Measurements from ENCODE around the gene NOL4L.
"Not testable (repeated sequence)": the region's sequence is repeated elsewhere in the genome, so short reads cannot be mapped to it uniquely, and the experiment has no call there.

NOL4L gene

DNA sequence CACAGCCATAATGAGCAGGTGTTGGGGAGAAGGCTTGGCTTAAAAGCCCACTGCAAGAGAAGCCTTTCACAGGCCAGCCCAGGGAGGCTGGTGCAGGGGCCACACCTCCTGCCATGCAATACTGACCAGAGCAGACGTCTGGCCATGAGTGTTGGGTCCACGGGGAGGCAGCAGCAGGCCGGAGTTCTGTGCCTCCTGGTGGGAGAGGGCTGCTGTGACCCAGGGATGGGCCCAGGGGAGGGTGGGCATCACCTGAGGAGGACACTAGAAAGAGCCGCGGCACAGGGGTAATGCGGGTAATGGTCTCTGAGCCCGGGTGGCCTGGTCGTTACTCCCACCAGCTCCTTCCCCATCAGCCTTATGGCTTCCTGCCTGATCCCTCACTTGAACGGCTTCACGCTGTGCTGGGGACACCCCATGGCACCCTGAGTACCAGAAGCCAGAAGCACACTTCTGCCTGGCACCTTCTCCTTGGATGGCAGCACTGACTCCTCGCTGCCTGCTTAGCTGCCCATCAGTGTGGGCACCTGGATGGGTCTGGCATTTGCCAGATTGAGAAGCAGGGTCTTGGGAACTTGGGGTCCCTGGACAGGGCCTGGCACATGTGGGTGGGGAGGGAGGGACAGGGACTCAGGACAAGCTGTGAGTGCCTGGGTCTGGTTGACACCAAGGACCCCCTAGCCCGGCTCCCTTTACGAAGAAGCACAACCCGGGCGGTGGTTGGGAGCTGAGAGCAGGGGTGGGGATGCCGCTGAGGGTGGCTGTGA is 118.2 kb downstream of the NOL4L start:
- DNase-seq = no peak

DNA sequence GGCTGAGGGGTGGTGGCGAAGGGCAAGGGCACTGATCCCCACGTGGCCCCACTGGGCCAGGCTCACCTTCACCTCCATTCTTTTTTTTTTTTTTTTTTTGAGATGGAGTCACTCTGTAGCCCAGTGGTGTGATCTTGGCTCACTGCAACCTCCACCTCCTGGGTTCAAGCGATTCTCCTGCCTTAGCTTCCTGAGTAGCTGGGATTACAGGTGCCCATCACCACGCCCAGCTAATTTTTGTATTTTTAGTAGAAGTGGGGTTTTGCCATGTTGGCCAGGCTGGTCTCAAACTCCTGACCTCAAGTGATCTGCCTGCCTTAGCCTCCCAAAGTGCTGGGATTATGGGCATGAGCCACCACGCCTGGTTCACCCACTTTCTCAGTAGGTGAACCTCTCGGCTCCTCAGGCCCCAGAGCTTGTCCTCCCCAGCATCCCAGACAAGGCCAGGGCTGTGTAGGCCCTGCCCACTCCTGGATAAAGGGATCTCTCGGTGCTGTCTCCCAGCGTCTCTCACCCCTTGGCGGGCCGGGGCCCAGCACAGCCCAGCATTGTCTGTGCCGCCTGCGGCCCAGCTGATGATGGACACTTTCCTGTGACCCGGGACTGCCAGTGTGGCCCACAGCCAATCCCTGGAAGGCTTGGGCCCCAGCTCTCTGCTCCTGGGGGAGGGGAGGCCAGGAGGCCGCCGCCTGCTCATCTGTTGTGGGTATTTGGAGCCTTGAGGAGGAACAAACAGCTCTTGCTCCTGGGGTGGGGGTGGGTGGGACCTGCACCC is 119.0 kb downstream of the NOL4L start:
- not testable (repeated sequence) for DNase-seq

DNA sequence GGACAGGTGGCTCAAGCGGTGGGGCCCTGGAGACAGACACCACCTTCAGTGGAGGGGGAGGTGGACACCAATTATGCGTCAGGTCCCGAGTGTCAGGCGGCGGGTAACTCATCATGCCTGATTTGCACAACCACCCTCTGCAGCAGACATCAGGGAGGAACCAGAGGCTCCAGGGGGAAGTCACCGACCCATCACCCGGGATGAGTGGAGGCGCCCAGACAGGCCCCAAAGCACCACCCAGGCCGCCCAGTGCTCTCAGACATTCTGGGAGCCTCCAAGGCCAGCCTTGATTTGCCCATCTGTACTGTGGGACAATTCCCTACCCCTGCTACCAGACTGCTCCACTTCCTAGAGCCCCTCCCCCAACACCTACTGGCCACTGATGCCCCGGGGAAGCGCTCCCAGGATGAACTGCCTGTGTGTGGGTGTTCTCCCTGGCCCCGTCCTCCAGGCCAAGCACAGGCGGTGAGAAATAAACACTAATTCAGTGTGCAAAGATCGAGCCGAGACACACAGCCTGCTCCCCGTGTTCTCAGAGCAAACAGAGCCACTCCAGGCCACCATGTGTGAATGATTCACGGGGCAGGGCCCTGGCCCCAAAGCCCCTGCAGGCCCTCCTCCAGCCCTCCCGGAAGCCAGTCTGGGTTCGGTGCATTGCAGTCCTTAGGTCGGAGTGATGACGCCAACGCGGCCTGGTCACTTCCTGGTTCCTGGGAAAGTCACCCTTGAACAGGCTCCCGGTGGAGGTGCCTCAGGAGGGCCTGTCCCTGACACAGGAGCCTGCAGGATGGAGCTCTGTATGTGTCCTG is 119.8 kb downstream of the NOL4L start:
- no peak for DNase-seq

DNA sequence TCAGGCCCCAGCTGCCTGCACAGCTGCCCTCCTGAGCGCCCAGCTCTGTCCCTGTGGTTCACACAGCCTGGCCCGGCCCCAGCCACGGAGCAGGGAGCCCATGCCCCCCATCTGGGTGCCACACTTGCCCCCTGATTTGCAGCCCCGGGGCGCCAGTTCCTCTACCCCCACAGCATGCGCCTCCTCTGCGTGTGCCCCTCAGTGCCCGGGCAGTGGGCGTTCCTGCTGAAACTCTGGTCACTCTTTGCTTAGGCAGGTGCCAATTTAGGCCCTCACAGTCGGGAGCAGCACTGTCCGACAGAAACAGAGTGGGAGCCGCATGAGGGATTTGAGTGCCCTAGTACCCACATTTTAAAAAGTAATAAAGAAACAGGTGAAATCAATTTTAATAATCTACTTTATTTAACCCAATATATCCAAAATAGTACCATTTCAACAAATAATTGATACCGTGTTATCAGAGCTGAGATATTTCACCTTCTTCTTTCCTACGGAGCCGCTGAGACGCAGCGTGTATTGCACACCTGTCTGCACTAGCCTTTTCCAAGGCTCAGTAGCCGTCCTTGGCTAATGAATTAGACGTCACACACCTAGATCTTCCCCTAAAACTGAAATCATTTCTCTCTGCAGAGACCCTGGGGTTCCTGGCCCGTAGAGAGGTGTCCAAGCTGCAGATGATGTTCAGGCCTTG is 120.6 kb downstream of the NOL4L start:
- no peak for DNase-seq

DNA sequence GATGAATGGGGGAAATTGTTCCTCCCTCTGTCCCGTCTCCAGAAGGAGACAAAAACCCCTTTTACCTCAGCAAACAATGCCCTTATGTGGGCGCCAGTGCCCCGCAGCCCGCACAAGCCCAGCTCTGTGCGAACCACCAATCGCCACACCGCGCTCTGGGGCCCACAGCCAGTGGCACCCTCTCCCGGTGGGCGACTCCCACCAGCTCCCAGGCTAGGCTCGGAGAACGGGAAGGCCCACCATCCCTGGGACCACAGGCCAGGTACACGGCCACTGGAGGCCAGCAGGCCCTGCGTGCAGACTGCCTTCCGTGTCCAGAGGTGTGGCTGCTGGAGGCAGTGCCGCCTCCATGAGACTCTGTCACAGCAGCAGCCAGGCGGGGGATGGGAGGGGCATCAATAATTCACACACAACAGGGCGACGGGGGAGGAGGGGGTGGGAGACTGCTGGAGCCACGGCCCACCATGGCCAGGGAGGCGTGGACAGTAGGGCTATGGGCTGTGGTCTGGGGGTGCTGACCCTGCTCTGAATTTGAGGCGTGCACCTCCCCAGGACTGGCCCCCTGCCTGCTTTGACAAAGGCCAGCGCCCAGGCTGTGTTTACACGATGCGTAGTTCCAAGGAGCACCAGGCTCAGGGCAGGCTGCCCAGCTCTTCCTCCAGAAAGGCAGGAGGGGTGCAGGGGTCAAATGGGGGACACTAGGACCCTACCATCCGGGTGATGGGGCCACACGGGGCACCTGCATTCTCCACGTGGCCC is 121.3 kb downstream of the NOL4L start:
- no peak for DNase-seq

DNA sequence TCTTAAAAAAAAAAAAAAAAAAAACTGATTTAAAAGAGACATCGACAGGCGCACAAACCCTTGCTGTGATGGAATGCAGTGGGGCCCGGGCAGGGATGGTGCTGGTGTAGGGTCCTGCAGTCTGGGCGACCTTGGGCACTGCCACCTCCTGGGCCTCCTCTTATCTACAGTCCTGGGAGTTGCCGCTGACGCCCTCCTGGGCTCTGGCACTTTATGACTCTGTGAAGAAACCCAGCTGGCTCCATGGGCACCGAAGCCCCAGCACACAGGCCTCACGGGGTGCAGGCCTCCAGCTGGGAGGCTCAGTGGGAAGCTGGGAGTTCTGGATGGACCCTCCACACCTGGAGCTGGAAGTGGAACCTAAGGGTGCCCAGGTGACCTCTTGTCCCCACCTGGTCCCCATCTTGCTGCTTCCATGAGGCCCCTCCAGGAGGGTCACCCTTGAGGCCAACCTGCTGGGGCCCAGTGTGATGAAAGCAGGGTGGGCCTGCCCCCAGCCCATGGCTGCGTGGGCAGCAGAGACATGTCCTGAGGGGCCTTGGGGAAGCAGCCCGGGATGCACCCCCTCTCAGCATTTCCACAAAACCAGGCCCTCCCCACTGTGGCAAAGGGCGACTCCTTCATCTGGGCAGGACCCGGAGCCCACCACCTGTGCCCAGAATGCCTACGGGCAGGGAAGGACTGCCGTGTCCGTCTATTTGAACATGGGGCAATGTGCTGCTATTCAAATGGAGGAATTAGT is 122.1 kb downstream of the NOL4L start:
- no peak for DNase-seq

DNA sequence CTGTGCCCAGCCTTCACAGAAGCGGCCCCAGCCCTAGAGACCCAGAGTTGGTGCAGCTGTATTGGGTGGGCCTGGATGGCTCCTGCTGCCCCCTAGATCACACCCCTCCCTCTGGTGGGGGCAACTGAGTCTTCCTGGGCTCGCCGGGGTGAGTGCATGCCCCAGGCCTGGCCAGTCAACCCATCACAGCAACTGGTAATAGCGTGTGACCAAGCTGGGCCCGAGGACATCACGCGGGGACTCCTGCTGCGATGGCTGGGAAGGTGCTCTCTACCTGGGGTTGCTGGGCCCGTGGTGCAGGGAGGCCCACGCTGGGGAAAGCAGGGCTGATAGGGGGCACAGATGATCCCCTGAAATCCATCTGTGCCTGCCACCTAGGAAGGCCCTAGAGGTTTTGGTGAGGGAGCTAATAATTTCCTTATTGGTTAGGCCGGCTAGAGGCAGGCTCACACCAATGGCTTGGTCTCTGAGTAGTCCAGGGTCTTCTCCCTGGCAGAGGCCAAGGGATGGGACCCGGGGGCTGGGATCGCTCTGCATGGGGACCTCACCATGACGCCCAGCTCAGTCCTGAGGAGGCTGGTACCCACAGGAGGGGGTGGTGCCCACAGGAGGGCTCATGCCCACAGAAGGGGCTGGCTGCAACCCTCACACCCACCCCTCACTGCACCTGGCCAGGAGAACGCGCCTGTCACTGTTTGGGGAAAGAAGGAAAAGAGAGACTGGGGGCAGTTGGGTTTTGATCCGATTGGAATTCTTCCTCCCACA is 123.1 kb downstream of the NOL4L start:
- DNase-seq = no peak

DNA sequence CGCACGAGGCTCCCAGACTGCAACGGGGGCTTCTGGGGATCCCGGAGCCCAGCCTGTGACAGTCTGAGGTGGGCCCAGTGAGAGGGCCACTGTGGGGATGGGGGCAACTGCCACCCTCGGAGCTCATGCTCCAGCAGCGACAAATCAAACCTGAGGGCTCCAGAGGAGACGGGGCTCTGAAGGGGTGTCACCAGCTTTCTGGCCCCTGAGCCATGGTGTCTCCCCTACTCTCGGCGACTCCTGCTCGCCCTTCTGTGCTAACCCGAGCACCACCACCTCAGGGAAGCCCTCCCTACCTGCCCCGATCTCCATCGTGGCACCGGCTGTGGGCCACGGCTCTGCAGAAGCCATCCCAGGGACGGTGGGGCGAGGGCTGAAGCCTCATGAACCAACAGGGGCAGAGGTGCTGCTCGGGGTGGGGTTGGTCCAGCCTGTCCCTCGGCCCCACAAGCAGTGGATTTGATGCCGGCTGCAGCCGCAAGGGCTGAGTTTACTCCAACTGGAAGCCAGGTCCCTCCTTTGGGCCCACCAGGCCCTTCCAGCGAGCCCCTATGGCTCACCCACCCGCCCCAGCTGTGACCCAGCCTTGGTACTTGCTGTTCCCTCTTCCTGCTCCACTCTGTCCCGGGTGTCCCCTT is 124.3 kb downstream of the NOL4L start:
- no peak for DNase-seq

DNA sequence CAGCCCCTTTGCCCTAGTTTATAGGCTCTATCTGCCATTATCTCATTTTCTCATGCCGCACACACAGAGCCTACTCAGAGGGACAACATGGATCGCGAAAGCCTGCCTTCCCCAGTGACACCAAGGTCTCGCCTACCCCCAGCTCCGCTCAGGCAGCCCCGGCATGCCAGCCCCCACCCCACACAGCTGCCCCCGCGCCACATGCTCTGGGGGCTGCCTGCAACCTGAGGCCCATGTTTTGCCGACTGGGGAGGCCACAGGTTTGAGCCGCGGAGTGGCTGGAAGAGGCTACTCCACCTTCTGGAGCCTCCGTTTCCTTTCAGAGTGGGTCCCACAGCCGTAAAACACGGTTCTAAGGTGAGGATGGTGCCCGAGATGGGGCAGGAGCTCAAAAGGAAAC is 124.9 kb downstream of the NOL4L start:
- DNase-seq = no peak

DNA sequence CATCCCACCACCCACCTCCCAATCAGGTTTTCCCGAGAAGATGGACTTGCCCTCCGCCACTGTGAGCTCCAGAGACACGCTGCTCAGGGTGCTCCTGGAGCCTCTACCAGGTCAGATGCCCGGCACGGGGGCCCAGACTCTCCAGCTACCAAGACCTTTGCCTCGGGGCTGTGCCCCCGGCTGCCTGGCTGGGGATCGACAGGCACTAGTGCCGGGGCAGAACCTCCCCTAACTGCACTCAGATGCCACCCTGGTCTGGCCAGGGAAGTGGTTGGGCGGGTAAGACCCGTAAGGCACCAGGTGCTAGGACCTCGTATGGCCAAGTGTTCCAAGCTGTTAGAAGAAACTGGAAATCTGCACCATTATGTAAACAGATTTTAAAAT is 126.3 kb downstream of the NOL4L start:
- no peak for DNase-seq

DNA sequence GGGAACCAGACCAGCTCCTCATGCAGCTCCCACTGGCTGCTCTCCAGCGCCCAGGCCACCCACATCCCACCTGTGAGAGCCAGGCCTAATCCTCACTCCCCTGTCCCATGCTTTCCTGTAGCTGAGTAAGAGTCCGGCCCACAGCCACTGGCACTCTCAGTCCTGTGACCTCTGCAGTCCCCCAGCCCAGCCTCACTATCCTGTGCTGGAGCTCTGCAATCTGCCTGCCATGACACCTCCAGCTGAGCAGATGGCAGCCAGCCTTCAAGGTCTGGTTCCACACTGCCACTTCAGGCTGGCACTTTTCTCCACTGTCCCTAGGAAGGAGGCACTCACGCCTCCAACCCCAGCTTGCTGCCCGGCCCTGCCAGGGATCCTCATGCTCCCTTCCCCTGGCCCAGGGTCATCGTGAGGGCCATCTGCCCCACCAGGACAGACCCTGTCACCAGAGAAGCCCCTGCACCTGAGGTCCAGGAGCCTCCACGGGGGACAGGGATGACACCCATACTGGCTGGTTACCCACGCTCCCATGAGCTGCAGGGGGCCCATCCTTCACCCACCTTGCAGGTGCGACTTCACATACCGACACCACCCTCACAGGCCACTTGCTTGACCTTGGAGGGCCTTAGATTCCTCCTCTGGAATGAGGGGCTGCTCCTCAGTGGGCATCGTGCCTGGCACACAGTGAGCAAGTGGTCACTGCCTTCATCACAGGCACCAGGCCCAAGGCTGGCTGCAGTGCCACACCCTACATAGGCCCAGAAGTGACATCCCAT is 126.9 kb downstream of the NOL4L start:
- no peak for DNase-seq

DNA sequence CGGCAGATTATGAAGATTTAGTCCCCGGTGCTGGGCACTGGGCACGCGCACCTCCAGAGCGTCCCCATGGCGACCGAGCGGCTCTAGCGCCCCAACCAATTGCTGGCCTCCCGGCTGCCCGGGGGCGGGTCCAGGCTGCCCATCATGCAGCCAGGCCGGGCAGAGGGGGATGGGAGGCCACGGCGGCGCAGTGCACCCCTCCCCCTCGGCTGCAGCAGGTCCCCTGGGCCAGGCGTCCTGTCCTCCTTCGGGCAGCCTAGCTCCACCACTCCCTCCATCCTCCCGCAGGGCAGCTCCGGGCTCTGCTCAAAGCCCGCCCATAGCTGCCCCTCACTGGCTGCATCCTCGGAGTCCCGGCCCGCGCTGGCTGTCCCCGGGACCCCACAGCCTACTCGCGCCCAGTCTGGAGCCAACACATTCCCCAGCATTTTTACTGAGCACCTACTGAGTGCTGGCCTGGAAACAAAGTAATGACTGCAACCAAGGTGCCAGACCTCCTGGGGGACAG is 127.6 kb downstream of the NOL4L start:
- peak; percentile 27 for DNase-seq

DNA sequence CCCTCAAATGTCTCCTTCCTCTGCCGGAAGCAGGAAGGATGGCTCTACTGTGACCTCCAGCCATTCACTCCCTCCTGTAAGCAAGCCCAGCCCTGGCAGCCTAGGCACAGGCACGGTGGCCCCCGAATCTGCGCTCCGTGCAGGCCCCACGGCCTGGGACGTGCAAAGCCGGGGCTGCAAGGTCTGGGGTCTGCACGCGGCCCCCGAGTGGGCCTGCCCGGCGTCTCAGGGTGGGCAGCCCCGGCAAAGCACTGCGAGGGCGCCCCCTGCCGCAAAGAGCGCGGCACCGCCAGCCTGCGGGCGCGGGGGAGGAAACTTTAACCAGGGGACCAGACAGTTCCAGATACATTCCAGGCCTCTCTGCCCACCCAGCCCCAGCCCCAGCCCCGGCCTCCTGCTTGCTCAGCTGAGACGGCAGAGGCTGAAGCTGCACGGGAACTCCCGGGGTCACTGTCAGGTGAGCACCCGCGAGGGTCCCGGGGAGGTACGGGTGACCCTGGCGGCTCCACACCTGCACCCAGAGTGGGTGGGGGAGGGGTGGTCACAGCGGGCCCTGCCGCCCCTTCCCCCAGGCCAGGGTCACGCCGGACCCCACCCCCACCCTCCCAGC is 128.2 kb downstream of the NOL4L start:
- DNase-seq = peak; percentile 23

DNA sequence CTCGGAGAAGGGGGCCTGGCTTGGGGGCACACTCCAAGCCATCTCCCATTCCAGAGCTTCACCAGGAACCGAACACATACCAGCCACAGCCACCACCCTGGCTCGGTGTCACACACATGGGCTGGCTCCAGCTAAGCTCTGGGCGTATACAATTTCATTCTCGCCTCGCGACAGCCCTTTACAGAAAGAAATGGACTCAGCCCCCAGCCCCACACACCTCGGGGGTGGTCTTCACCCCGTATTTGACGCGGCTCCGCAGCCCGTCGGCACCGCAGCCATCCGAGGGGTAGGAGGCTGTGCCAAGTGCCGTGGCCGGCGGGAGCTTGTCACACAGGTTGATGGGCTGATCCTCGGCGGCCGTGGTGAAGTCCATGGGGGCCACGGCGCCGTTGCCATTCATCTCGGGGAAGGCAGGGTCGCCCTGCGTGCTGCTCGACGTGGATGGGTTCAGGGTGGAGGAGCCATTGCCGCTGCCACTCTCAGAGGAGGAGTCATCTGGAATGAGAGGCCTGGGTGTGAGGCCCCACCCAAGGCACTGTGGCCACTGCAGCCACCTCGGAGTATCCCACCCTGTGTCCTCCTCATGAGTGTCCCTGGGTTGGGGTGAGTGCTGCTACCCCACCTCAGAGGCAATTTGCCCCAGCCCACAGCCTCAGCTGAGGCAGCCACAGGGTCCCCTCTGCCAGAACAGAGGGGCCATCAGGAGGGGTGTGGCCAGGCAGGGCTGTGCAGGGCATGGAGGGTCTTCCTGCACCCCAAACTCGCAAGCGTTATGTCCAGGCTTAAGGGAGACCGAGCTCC is 129.0 kb downstream of the NOL4L start:
- DNase-seq = no peak

DNA sequence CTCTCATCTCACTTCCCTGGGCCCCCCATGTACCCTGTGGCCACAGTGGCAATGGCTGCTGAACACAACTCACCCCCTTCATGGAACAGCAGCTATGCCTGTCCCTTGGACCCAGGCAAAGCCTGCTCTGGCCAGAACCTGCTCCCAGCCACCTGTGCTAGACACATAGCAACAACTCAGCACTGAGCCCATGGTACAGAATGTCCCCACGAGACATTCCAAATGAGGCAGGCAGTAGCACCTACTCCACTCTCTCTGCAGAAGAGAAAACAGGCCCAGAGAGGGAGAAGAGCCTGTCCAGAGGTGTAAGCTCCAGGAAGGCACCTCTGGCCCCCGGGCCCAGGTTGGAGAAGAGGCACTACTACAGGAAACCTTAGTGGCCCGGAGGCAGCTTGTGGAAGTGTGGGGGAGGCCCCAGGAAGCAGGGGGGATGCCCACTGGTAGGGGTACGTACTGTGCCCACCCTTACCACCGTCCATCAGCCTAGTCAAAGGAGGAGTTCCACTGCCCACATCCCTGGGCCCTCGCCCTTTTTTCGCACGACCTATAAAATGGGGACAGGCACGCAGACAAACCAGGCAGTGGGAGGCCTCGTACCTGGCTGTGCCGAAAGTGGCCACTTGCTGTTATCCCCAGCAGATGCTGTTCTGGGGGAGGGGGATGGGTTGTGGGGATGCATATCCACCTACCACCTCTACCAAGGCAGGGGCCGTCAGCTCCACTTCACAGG is 129.8 kb downstream of the NOL4L start:
- no peak for DNase-seq

DNA sequence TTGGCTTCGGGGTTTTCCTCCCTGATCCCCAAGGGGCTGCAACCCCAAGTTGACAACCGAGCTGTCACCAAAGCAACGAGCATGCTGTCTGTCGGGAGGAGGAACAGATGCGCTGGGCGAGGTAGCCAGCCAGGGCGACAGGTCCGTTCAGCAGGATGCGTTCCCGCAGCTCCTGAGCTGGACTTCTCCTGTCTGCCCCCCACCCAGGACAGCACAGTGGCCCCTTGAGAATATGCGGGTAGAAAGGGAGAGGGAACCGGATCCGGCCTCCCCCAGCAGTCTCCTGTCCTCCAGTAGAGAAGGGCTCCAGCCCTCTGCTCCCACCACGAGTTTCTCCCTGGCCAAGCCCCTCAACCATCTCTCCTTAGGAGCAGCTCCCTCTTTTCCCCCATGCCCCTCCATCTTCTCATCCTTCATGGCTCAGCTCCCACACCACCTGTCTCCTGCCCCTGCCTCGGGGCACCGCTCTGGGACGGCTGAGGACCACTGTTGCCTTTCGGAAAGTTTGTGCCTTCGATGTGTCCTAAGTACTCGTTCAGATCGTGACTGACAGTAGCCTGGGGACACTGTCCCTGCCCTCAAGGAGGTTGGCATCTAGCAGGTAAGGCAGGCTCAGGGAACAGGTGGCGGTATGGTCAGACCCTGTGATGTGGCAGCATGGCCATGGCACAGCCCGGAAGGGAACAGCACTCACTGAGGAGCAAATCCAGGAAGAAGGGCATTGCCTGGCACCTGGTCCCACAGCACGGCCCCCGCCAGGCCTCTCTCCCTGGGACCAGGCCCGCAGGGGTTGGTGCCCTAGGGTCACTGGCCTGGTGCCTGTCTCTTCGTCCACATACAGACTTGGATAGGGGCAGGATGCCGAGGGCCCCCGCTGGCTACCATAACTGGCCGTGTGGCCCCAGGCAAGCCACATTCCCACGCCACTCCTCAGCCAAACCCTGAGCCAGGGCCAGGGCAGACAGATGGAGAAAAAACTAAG is 130.7 kb downstream of the NOL4L start:
- no peak for DNase-seq

All from NCI-H2171 (cell line).